Measurements from ENCODE around the gene TBC1D19.

The TBC1D19 gene

DNA sequence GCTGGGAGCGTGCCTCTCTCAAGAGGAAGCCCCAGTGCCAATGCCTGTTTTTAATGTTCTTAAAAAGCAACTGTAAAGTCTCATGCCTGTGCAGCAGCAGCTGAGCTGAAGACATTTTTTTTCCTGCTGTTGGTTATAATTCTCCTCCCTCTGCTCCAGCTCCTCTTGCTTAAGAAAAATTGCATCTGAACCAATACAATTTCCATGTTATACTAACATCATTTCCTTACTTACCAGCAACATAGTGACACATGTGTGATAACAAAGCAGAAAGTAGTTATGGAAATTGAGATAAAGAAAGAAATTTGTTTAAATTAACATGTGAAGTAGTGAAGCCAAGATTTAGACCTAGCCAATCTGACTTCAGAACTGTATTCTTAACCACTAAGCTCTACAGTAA is 101.4 kb downstream of the TBC1D19 start:
- H3K4me3 ChIP-seq (ENCODE audit: low read depth, low read length, poor library complexity, severe bottlenecking), result no peak overlapping the region

DNA sequence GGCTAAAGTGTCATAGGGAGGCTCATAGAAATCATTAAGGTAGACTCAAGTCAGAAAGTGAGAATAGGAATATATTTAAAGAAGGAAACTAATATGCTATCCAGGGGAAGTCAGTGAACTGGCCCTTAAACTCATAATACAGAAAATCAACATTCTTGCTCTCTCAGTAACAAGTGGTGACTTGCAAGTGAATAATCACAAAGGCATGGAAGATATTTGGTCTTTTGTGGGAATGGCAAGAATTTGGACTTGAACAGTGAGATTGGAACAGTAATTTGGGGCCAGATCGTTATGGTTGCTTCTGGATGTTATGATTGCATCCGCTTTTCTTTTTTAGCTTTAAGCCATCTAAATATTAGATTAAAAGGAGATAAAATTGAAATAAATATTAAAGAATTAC is 103.8 kb downstream of the TBC1D19 start:
- H3K27me3 ChIP-seq (ENCODE audit: insufficient read depth, low read length), result no peaks in the 10 kb centered on the region
- H3K4me3 ChIP-seq (ENCODE audit: low read depth, low read length, poor library complexity, severe bottlenecking), result no peak overlapping the region
- H3K9ac ChIP-seq (ENCODE audit: low read length), result no peak overlapping the region
- H3K9me2 ChIP-seq (ENCODE audit: low read depth, low read length), result no peaks in the 10 kb centered on the region
- no peak for TF ChIP-seq EZH2 (IDR thresholded peaks at IDR 0.05; ENCODE audit: borderline replicate concordance, low read length)
- TF ChIP-seq, protein P1, sequence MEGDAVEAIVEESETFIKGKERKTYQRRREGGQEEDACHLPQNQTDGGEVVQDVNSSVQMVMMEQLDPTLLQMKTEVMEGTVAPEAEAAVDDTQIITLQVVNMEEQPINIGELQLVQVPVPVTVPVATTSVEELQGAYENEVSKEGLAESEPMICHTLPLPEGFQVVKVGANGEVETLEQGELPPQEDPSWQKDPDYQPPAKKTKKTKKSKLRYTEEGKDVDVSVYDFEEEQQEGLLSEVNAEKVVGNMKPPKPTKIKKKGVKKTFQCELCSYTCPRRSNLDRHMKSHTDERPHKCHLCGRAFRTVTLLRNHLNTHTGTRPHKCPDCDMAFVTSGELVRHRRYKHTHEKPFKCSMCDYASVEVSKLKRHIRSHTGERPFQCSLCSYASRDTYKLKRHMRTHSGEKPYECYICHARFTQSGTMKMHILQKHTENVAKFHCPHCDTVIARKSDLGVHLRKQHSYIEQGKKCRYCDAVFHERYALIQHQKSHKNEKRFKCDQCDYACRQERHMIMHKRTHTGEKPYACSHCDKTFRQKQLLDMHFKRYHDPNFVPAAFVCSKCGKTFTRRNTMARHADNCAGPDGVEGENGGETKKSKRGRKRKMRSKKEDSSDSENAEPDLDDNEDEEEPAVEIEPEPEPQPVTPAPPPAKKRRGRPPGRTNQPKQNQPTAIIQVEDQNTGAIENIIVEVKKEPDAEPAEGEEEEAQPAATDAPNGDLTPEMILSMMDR (IDR thresholded peaks at IDR 0.05; ENCODE audit: low read length), result no peak
- no peaks in the 10 kb centered on the region for H3K36me3 ChIP-seq (ENCODE audit: insufficient read depth, low read length)
- no peak overlapping the region for H3K27ac ChIP-seq (ENCODE audit: low read depth, low read length, poor library complexity, severe bottlenecking)
- no peak overlapping the region for H2AFZ ChIP-seq (ENCODE audit: low read length)
- H4K20me1 ChIP-seq (ENCODE audit: insufficient read depth, low read length), result no peaks in the 10 kb centered on the region
- no peaks in the 10 kb centered on the region for H3K4me1 ChIP-seq (ENCODE audit: insufficient read depth, low read length, severe bottlenecking)
- no peaks in the 10 kb centered on the region for H3F3A ChIP-seq (ENCODE audit: insufficient read depth, low read length)
- no peaks in the 10 kb centered on the region for H3K79me2 ChIP-seq (ENCODE audit: insufficient read depth, low read length)
- H3K9me3 ChIP-seq (ENCODE audit: low read length), result no peaks in the 10 kb centered on the region
- H3K4me2 ChIP-seq (ENCODE audit: low read length), result no peak overlapping the region

More for the DNA sequence above, 101.4 kb downstream of the TBC1D19 start:
- H3F3A ChIP-seq (ENCODE audit: insufficient read depth, low read length), result no peaks in the 10 kb centered on the region
- H3K79me2 ChIP-seq (ENCODE audit: insufficient read depth, low read length), result no peaks in the 10 kb centered on the region
- H4K20me1 ChIP-seq (ENCODE audit: insufficient read depth, low read length), result no peaks in the 10 kb centered on the region
- TF ChIP-seq, protein P1 (IDR thresholded peaks at IDR 0.05; ENCODE audit: low read length), result no peak
- no peak for TF ChIP-seq EZH2 (IDR thresholded peaks at IDR 0.05; ENCODE audit: borderline replicate concordance, low read length)
- no peaks in the 10 kb centered on the region for H3K4me1 ChIP-seq (ENCODE audit: insufficient read depth, low read length, severe bottlenecking)
- no peak overlapping the region for H3K4me2 ChIP-seq (ENCODE audit: low read length)
- no peaks in the 10 kb centered on the region for H3K9me2 ChIP-seq (ENCODE audit: low read depth, low read length)
- H3K27ac ChIP-seq (ENCODE audit: low read depth, low read length, poor library complexity, severe bottlenecking), result no peak overlapping the region
- H2AFZ ChIP-seq (ENCODE audit: low read length), result no peak overlapping the region
- H3K27me3 ChIP-seq (ENCODE audit: insufficient read depth, low read length), result no peaks in the 10 kb centered on the region
- H3K9ac ChIP-seq (ENCODE audit: low read length), result no peak overlapping the region
- no peaks in the 10 kb centered on the region for H3K36me3 ChIP-seq (ENCODE audit: insufficient read depth, low read length)
- H3K9me3 ChIP-seq (ENCODE audit: low read length), result no peaks in the 10 kb centered on the region

DNA sequence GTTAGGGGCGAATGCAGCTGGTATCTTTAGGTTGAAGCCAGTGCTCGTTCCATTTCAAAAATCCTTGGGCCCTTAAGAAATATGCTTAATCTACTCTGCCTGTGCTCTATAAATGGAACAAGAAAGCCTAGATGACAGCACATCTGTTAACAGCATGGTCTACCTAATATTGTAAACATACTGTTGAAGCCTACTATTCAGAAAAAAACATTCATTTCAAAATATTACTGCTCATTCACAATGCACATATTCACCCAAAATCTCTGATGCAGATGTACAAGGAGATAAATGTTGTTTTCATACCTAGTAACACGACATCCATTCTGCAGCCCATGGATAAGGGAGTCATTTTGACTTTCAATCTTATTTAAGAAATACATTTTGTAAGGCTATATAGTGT is 106.6 kb downstream of the TBC1D19 start:
- TF ChIP-seq, protein P1 (IDR thresholded peaks at IDR 0.05; ENCODE audit: low read length), result no peak
- no peak for TF ChIP-seq EZH2 (IDR thresholded peaks at IDR 0.05; ENCODE audit: borderline replicate concordance, low read length)
- H3F3A ChIP-seq (ENCODE audit: insufficient read depth, low read length), result no peaks in the 10 kb centered on the region
- H3K9ac ChIP-seq (ENCODE audit: low read length), result no peak overlapping the region
- no peaks in the 10 kb centered on the region for H3K27me3 ChIP-seq (ENCODE audit: insufficient read depth, low read length)
- H3K4me1 ChIP-seq (ENCODE audit: insufficient read depth, low read length, severe bottlenecking), result no peaks in the 10 kb centered on the region
- H3K4me2 ChIP-seq (ENCODE audit: low read length), result no peak overlapping the region
- H3K9me2 ChIP-seq (ENCODE audit: low read depth, low read length), result no peaks in the 10 kb centered on the region
- H3K27ac ChIP-seq (ENCODE audit: low read depth, low read length, poor library complexity, severe bottlenecking), result no peak overlapping the region
- no peaks in the 10 kb centered on the region for H3K79me2 ChIP-seq (ENCODE audit: insufficient read depth, low read length)
- no peaks in the 10 kb centered on the region for H4K20me1 ChIP-seq (ENCODE audit: insufficient read depth, low read length)
- no peak overlapping the region for H3K4me3 ChIP-seq (ENCODE audit: low read depth, low read length, poor library complexity, severe bottlenecking)
- no peak overlapping the region for H2AFZ ChIP-seq (ENCODE audit: low read length)
- H3K36me3 ChIP-seq (ENCODE audit: insufficient read depth, low read length), result no peaks in the 10 kb centered on the region
- H3K9me3 ChIP-seq (ENCODE audit: low read length), result no peaks in the 10 kb centered on the region
